GM21390 (cell line): ENCODE data around the gene AMH.
"Not testable (repeated sequence)": the region's sequence is repeated elsewhere in the genome, so short reads cannot be mapped to it uniquely, and the experiment has no call there.

Experiments used
- ATAC-seq: cut with Tn5 transposase; IDR thresholded peaks from one replicate; pipeline ENCODE4 v1.9.1; 2021; ENCODE audit not compliant: unreplicated experiment

The AMH gene

DNA sequence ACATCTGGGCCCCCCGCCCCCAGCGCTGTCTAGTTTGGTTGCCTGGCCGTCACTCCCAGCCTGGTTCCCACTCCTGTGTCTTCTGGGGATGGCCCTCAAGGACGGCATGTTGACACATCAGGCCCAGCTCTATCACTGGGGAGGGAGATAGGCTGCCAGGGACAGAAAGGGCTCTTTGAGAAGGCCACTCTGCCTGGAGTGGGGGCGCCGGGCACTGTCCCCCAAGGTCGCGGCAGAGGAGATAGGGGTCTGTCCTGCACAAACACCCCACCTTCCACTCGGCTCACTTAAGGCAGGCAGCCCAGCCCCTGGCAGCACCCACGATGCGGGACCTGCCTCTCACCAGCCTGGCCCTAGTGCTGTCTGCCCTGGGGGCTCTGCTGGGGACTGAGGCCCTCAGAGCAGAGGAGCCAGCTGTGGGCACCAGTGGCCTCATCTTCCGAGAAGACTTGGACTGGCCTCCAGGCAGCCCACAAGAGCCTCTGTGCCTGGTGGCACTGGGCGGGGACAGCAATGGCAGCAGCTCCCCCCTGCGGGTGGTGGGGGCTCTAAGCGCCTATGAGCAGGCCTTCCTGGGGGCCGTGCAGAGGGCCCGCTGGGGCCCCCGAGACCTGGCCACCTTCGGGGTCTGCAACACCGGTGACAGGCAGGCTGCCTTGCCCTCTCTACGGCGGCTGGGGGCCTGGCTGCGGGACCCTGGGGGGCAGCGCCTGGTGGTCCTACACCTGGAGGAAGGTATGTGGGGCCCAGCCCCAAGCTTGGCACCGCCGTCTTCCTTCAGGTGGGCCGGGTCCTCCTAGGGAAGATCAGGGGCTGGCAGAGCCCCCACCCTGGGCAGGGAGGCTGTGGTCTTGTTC, at the start of gene AMH:
TSS of gene AMH (plus strand) at position 314 of the 857 bp plus-strand sequence. CDS start at position 324, 10 bp downstream.
- ATAC-seq, result no peak

DNA sequence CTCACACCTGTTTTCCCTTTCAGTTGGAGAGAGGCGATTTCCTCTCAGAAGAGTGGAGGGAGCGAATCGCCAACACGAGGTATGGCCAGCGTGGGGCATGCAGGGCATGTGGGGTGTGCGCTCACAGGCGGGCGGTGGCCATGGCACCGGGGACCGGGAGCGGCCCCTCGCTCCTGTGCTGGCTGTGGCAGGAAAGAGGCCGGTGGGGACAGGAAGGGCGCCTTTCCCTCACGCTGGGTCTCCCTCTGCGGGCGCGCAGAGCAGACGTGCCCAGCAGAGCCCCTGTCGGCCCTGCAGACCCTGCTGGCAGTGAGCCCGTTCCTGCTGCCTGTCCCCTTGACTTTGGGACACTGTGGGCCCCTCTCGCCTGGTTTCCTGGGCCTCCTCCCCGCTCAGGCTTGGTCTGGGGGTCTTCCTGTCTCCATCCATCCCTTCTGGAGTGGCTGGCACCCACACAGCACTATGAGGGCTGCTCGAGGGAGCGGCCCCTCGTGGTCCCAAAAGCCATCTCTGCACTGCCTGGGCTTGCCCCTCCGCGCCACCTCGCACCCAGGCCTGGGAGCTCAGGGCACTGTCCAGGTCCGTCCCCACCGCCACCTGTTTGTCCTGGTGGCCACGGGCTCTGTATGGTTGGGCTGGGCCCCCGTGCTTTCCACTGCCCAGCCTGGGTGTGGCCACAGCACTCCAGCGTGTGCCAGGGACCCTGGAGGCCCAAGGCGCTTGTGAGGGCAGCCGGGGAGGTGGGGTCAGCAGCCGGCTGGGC, 49.1 kb upstream of the AMH start:
- ATAC-seq, result no peak

DNA sequence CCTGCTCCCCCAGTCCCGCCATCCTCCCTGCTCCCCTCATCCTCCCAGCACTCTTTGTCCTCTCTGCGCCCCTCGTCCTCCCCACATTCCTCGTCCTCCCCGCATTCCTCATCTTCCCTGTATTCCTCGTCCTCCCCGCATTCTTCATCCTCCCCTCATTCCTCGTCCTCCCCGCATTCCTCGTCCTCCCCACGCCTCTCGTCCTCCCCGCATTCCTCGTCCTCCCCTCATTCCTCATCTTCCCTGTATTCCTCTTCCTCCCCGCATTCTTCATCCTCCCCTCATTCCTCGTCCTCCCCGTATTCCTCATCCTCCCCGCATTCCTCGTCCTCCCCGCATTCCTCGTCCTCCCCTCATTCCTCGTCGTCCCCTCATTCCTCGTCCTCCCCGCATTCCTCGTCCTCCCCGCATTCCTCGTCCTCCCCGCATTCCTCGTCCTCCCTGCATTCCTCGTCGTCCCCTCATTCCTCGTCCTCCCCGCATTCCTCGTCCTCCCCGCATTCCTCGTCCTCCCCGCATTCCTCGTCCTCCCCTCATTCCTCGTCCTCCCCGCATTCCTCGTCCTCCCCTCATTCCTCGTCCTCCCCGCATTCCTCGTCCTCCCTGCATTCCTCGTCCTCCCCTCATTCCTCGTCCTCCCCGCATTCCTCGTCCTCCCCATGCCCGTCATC, 48.4 kb upstream of the AMH start:
- not testable (repeated sequence) for ATAC-seq

DNA sequence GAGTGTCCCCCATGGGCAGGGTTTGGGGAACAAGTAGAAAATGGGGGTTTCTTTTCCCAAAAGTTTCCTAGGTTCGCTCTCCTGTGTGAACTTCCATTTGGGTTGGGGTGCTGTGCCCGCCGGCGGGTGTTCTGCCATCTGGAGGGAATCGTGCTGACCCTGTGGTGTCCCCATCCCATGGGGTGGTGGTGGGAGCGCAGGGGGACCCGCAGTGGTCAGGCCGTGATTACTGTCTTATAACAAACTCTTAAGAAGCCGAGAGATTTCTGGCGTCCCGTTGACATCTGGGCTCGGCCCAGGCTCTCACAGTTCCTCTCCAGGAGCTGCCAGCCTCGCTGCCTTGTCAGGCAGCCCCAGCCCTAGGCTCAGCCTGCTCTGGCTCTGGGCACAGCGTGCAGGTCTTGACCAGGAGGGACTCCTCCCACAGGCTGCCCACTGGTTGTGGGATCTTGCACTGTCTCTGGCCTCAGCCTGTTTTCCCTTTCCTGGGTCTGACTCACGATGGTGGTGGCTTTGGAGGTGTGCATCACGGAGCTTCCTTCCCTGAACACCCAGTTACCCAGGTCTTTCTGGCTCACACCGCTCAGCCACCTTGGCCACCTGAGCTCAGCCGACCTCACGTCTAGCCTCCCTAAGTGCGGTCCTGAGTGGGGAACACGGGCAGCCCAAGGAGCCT, 47.5 kb upstream of the AMH start:
- no peak for ATAC-seq

DNA sequence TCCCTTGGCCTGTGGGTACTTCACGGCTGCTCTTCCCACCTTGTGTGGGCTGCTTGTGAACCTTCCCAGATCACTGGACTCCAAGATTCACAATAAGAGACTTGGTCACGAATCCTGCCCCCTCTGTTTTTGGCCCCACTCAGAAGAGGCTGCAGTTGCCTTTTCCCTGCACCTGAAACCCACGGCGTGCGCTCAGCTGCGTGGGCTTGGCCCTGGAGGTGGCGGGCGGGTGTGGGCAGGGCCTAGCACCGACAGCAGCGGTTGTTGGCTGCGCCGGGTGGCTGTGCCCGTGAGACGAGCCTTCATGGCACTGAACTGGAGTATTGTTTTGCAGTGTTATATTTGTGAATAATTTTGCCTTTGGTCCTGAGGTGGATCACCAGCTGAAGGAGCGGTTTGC, 46.8 kb upstream of the AMH start:
- ATAC-seq, result no peak

DNA sequence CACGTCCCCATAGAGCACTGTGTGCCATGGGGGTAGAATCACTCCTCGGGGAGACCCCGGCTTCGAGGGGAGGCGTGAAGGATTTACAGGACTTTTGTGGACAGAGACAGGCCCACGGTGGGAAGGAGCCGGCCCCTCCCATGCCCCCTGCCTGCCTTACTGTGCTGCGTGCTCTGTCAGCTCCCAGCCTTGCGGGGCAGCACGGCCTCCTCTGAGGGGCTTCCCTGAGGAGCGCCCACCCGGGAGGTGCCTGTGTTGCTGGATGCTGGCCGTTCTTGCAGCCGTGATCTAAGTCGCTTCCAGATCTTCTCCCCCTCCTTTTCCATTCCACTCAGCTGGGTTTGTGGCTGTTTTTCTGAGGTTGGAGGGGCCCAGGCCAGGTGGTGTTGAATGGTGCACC, 42.1 kb upstream of the AMH start:
- ATAC-seq, result no peak

DNA sequence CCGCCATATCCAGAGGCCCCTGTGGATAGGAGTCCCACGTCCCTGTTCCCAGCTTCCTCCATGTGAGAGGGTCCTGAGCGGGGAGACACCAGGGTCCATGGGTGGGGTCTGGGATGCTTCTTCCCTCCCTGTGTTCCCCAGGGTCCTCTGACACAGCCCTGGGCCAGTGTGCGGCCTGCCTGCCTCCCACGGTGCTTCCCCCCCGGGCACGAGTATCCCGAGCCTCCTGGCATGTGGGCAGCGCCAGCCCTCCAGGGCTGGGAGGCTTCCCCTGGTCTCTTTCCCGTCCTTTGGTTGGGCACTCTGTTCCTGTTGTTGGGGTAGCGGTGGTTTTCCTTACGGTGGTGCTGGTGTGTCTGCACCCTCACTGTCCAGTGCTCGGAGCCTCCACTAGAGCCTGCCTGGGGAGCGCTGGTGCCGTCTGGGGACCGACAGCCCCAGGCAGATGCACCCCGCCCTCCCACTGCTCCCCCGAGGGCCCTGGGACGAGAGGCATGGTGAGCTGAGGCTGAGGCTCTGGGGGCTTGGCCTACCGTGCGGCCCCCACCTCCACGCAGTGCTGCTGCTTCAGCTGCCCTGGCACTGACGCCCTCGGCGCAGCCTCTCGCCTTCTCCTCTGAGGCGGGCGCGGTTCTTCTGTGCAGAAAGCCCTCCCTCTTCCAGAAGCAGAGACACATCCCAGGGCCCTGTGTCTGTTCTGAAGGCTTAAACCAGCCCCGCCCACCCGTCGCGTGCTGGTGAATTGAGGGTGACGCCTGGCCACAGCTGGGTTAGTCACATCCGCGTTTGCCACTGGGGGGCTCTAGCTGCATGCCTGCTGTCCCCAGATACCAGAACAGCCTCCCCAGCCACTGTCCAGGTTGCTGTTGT, 40.9 kb upstream of the AMH start:
- no peak for ATAC-seq

DNA sequence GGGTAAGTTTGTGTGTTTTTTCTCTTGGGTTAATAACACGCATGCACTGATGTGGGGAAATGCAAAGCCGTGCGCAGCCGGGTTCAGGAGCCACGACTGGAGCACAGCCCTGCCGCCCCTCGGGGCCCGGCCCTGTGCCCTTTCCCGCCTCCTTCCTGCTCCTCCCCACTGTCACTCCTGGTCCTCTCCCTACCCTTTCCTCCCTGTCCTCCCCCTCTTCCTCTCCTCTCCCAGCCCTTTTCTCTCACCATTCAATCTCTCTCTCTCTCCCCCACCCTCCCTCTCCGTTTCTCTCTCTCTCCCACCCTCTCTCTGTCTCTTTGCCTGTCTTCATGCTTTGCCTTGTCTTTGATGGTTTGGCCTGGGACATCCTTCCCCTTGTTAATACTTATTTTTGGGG, 40.1 kb upstream of the AMH start:
- no peak for ATAC-seq

DNA sequence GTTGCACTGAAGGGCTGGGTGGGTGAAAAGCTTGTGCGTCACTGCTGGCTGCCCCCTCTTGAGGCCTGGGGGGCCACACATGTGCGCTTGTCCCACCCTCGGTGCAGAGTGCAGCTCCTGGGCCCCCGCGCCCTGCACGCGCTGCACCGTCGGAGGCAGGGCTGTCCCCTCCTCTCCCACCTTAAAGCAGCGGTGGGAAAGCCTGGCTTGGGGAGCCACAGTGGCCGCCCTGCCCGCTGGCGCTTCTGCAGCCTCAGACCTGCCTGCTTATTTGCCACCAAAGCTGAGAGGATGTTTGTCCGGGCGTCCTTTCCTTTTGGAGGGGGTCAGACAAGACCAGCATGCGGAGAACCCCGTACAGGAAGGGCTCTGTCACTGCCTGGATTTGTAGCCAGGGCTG, 39.7 kb upstream of the AMH start:
- ATAC-seq, result no peak

DNA sequence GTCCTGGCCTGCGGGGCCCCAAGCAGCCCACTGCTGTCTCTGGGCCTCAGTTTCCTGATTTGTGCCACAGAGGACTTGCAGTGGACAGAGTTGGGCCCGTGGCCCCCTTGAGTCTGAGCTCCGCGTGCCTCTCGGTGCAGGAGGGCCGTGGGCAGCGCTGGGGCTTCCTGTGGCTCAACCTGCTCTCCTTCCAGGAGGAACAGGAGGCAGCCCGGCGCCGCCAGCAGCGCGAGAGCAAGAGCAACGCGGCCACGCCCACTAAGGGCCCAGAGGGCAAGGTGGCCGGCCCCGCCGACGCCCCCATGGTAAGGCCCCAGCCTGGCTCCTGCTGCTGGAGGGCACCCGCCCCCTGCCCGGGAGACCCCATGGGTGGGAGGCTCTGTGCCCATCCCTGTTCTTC, 38.9 kb upstream of the AMH start:
- no peak for ATAC-seq

DNA sequence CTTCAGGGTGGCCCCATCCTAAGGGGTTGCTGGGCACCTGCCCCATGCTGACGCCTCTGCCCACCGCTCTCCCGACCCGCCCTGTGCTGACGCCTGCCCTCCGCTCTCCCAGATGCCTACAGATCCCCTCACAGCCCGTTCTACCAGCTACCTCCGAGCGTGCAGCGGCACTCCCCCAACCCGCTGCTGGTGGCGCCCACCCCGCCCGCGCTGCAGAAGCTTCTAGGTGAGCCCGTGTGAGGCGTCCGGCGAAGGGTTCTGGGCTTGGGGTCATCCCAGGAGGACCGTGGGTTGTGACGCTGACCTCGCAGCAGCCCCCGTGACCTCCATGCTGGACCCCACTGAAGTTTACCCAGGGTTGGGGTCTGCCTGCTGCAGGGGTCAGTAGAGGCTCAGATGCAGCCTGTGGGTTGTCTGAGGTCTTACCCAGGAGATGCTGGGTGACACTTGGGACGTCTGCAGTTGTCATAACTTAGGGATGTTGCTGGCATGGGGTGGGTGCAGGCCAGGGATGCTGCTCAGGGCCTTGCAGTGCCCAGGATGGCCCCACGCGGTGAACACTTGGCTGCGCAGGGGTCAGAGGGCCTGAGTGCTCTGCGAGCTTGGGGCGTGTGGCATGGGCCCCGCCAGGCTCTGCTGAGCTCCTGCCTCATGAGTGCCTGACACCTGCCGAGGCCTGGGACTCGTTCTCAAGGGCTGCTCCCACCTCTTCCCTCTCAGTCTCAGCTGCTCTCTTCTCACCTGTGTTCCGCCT, 38.0 kb upstream of the AMH start:
- ATAC-seq, result no peak

DNA sequence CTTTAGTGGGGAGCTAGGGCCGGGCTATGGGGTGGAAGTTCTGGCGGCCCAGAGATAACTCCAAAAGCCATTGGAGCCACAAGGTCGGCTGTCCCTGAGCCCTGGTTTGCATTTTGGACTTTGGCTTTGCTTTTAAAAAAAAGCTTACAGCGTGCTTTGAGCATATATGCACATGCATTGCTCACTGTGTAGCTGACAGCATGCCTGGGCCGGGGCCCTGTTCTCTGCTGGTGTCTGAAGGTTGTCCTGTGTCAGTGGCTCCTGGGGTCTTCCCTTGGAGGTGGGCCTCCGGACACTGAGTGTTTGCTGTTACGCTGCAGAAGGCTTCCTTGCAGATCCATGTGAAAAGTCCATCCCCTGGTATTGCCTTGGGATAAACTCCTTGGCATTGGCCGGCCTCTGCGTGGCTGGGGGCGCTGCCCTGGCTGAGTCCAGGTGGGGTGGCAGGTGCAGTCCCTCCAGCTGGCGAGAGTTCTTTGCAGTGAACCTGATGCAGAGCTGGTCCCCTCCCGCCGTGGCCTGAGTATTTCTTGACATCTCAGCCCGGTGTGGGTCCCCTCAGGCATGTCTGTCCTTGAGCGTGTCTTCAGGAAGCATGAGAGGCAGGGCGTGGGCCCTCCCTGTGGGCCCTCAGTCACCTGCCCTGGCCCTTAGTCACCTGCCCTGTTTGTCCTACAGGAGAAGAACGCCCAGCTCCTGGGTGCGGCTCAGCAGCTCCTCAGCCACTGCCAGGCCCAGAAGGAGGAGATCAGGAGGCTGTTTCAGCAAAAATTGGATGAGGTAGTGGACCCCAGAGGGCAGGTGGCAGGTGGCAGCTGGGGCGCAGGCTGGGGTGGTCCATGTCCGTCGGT, 36.0 kb upstream of the AMH start:
- ATAC-seq, result no peak

DNA sequence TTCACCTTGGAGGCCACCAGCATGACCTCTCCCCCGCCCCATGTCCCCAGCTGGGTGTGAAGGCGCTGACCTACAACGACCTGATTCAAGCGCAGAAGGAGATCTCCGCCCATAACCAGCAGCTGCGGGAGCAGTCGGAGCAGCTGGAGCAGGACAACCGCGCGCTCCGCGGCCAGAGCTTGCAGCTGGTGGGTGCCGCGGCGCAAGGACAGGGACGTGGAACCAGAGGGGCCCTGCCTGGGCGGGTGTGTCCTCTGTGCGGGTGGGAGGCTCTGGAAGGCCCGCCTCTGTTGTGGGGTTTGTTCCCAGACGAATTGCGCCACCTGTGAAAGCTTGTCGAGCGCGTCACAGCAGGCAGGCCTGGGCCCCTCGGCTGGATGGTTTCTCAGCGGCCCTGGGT, 35.3 kb upstream of the AMH start:
- no peak for ATAC-seq

DNA sequence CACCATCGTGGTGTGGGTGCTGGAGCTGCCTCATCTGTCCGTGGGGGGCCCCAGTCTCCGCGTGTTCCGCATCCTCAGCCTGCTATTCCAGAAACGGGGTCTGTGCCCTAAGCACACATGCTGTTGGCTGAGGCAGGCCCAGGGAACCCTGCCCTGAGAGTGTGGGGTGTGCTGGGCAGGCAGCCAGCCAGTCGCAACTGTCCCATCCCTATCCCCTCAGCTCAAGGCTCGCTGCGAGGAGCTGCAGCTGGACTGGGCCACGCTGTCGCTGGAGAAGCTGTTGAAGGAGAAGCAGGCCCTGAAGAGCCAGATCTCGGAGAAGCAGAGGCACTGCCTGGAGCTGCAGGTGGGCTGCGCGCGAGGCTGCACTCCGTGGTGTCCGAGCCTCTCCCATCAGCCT, 34.9 kb upstream of the AMH start:
- no peak for ATAC-seq

DNA sequence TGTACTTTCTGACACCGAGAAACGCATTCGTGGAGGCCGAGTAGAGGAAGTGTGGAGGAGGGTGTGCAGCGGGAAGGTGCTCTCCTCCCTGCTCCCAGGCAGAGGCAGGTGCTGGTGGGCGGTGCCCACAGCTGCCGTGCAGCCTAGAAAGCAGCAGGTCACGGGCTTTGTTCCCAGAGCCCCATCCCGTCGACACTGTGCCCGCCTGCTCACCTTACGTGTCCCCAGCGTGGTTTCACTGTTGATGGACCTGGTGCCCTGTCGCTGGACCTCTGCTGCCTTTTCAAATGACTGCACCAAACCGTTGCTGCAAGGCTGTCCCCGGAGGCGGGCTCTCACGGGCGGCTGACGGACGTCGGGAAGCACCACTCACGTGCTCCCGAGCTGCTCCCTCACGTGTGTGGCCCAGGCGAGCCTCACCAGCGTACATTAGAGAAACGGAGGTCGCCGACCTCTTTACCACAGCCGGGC, 33.8 kb upstream of the AMH start:
- no peak for ATAC-seq

DNA sequence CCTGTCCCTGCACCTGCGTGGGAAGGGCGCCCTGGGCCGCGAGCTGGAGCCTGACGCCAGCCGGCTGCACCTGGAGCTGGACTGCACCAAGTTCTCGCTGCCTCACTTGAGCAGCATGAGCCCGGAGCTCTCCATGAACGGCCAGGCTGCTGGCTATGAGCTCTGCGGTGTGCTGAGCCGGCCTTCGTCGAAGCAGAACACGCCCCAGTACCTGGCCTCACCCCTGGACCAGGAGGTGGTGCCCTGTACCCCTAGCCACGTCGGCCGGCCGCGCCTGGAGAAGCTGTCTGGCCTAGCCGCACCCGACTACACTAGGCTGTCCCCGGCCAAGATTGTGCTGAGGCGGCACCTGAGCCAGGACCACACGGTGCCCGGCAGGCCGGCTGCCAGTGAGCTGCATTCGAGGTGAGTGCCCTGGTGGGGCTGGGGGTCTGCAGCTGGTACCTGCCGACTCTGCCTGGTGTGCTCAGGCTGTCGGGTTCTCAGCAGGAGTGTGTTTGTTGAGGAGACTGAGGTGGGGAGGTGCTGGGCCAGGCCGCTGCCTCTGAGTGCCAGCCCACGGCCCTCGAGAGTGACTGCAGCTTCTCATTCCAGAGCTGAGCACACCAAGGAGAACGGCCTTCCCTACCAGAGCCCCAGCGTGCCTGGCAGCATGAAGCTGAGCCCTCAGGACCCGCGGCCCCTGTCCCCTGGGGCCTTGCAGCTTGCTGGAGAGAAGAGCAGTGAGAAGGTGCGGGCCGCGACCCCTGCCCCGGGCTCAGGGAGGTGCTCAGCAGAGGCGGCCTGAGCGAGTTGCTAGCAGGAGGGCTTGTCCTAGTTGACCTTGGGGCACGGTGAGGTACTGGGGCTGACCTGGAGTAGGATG, 32.5 kb upstream of the AMH start:
- no peak for ATAC-seq

DNA sequence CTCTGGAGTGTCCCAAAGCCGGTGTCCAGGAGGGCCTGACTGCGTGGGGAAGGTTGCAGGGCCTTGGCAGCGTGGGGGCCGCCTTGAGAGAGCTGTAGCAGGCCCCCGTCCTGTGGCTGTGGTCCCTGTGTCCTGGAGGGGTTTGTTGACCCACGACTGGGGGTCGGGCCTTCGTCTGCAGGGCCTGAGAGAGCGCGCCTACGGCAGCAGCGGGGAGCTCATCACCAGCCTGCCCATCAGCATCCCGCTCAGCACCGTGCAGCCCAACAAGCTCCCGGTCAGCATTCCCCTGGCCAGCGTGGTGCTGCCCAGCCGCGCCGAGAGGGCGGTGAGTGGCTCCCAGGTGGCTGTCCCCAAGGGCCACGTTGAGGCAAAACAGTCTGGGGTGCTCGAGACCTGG, 31.5 kb upstream of the AMH start:
- no peak for ATAC-seq

DNA sequence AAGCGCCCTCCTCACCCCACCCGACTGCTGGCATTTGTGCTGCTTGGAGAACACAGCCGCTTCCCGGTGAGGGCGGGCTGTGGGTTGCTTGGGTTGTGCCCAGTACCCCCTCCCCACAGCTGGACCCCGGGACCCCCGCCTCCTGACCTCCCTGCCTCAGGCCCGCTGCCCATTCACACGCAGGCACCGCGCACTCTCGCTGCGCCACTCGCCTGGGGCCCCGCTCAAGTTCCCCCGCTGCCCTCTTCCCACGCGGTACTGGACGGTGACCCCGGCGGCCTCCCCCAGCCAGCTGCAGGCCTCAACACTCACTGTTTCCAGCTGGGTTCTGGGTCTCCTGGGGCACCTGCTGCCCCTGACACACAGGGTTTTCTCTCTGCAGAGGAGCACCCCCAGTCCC, 29.4 kb upstream of the AMH start:
- ATAC-seq, result no peak
